Fibroblast of the aortic adventitia (primary cell): Measurements from ENCODE around the gene GLRX2. TPM values are rescaled to one million over a fixed set of nuclear protein-coding genes. Genes with fewer than 3 reads are reported as not detected.

ENCODE experiments used
- DNase-seq: peaks from one replicate; pipeline ENCODE4 v3.0.0-alpha.2; 2010; ENCODE audit warnings: low read depth
- H3K4me3 ChIP-seq: 2 replicates; pipeline ENCODE4 v1.5.1; 2011; ENCODE audit warnings: low read depth, mild to moderate bottlenecking, control low read depth, low read length, moderate library complexity
- total RNA-seq: library from RNA; depleted of rRNA; stranded (reverse); fragments of >200 nt; gene quantifications from 2 replicates; pipeline ENCODE4 v1.2.3, GENCODE V29; 2012; ENCODE audit warnings: low replicate concordance
- TF ChIP-seq, protein P1 (sequence below): IDR thresholded peaks from 2 replicates; pipeline ENCODE4 v1.5.1; 2011; ENCODE audit warnings: mild to moderate bottlenecking, low read length, control low read depth, inconsistent platforms; ENCODE audit not compliant: insufficient read depth

Gene GLRX2
- total RNA-seq, 1 donor = 25.7 TPM

- no peak overlapping the region for H3K4me3 ChIP-seq
- DNase-seq = no peak
- TF ChIP-seq, protein P1, sequence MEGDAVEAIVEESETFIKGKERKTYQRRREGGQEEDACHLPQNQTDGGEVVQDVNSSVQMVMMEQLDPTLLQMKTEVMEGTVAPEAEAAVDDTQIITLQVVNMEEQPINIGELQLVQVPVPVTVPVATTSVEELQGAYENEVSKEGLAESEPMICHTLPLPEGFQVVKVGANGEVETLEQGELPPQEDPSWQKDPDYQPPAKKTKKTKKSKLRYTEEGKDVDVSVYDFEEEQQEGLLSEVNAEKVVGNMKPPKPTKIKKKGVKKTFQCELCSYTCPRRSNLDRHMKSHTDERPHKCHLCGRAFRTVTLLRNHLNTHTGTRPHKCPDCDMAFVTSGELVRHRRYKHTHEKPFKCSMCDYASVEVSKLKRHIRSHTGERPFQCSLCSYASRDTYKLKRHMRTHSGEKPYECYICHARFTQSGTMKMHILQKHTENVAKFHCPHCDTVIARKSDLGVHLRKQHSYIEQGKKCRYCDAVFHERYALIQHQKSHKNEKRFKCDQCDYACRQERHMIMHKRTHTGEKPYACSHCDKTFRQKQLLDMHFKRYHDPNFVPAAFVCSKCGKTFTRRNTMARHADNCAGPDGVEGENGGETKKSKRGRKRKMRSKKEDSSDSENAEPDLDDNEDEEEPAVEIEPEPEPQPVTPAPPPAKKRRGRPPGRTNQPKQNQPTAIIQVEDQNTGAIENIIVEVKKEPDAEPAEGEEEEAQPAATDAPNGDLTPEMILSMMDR = no peak
Observed at GRCh38 chr1:193083365-193084088, 21.7 kb downstream of the GLRX2 start.

- no peak overlapping the region for H3K4me3 ChIP-seq
- no peak for DNase-seq
- TF ChIP-seq, protein P1 = no peak
Observed at GRCh38 chr1:193079187-193079586, 26.0 kb downstream of the GLRX2 start.

DNA sequence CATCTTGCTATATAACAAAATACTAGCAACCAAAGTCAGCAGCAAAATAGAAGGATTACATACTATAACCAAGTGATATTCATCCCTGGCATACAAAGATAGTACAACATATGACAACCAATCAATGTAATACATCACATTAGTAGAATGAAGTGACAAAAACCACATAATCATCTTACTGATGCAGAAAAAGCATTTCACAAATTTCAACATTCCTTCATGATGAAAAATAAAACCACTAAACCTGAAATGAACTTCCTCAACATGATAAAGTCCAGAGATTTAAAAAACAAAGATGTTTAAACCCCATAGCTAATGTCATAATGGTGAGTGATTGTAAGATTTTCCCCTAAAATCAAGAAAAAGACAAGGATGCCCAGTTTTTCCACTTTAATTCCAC is 27.2 kb downstream of the GLRX2 start:
- H3K4me3 ChIP-seq = no peak overlapping the region
- DNase-seq = no peak
- TF ChIP-seq, protein P1 = no peak

GRCh38 chr1:193070942-193071341 is 34.3 kb downstream of the GLRX2 start:
- TF ChIP-seq, protein P1 = no peak
- no peak overlapping the region for H3K4me3 ChIP-seq
- DNase-seq = no peak

DNA sequence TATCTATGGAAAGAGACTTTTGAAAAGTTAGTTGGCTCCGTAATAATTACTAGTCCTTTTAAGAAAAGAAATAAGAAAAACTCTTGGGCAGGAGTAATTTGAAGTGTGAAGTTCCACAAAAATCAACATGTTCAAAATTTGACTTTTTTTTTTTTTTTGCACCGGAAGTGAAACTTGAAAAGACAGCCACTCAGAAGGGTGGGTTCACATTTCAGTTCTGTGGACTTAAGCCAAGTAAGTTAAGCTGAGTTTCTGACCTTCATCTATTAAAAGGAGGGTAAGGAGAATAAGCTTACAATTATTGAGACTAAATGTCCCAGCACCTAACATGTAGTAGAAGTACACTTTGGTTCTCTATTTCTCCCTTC is 34.8 kb downstream of the GLRX2 start:
- H3K4me3 ChIP-seq = no peak overlapping the region
- no peak for DNase-seq
- TF ChIP-seq, protein P1 = no peak

DNA sequence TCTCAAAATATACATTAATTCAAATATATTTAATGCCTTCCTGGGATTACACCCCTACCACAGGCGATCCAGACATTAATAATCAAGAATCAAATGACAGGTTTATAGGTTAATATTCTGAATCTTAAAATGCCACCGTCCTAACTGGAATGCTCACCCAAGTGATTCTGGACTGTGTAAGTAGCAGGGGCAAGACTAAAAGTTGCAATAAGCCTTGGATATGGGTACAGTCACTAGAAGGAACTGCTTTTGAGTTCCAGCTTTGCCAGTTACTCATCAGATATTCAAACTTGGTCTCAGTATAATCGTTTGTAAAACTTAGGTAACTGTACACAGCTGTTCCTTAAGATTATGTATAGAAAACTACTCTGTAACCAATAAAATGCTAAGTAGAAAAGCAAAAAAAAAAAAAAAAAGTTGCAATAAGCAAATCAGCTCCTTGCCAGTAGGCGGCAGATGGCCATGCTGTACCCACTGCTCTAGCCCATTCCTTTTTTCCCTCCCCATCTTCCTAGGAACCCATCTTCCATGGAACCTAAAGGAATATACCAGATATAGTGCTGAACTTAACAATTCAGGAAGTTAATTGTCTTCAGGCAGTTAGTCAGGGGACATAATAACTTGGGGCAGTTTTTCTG is 35.3 kb downstream of the GLRX2 start:
- TF ChIP-seq, protein P1 = peak; percentile 31

More for the DNA sequence above, 35.3 kb downstream of the GLRX2 start:
- DNase-seq = no peak
- H3K4me3 ChIP-seq = no peak overlapping the region
